GM18517 (cell line): ENCODE data around the gene SHD.
A peak's percentile ranks its signal among the peaks of the same experiment; 100 is the strongest.
"Not testable (repeated sequence)": the region's sequence is repeated elsewhere in the genome, so short reads cannot be mapped to it uniquely, and the experiment has no call there.

ENCODE experiments used
- ATAC-seq: cut with Tn5 transposase; IDR thresholded peaks from one replicate; pipeline ENCODE4 v1.9.1; 2021; ENCODE audit warnings: mild to moderate bottlenecking, moderate library complexity; ENCODE audit not compliant: unreplicated experiment

The SHD gene, protein sequence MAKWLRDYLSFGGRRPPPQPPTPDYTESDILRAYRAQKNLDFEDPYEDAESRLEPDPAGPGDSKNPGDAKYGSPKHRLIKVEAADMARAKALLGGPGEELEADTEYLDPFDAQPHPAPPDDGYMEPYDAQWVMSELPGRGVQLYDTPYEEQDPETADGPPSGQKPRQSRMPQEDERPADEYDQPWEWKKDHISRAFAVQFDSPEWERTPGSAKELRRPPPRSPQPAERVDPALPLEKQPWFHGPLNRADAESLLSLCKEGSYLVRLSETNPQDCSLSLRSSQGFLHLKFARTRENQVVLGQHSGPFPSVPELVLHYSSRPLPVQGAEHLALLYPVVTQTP

DNA sequence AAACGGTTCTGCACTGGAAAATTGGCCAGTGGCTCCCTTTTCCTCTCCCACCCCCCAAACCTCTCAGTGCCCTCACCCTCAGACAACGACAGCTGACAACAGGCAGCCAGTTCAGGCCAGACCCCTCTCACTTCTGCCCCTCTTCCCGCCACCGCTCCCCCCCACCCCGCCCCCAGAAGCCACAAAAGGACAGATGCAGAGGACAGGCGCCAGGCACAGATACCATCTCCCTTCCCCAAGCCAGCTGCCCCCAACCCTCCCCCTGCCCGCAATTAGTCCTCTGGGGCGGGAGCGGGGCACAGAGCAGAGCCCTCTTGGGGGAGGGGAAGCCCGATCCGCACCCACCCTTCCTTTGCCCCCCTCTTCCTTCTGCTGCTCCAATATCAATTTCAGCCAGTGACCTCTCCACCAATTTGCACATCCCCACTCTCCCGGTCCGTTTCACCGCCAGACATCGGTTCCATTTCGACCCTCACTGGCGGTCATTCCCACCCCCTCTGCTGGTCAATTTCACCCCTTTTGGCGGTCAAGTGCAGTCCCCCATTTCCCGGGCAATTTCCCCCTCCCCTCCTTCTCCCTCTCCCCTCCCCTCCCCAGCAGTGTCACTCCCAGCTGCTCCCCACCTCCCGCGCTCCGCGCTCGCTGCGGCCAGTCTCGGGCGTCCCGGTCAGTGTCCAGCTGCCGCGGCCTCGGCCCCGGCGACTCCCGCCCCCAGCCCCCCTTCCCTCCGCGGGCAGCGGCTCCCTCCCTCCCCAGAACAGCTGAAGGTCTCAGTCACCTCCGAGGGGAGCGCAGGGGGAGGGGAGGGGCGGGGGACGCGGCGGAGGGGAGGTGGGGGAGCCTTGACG is at the start of gene SHD:
Gene SHD, plus strand, starts transcription at position 848 of the 848 bp plus-strand sequence. CDS start 798 bp downstream, outside the sequence.
- ATAC-seq: no peak

DNA sequence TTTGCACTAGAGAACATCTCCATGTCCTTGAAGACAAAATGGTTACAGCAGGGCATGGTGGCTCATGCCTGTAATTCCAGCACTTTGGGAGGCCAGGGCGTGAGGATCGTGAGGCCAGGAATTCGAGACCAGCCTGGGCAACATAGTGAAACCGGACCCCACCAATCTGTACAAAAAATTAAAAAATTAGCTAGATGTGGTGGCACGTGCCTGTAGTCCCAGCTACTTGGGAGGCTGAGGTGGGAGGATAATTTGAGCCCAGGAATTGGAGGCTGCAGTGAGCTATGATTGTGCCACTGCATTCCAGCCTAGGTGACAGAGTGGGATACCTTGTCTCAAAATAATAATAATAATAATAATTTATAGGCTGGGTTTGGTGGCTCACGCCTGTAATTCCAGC is 48.8 kb upstream of the SHD start:
- not testable (repeated sequence) for ATAC-seq

DNA sequence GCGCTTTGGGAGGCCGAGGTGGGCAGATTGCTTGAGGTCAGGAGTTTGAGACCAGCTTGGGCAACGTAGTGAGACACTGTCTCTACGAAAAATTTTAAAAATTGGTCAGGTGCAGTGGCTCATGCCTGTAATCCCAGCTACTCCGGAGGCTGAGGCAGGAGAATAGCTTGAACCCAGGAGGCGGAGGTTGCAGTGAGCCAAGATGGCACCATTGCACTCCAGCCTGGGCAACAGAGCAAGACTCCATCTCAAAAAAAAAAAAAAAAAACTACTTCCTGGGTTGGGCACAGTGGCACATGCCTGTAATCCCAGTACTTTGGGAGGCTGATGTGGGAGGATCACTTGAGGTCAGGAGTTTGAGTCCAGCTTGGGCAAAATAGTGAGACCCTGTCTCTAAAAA is 47.5 kb upstream of the SHD start:
- ATAC-seq: not testable (repeated sequence)

DNA sequence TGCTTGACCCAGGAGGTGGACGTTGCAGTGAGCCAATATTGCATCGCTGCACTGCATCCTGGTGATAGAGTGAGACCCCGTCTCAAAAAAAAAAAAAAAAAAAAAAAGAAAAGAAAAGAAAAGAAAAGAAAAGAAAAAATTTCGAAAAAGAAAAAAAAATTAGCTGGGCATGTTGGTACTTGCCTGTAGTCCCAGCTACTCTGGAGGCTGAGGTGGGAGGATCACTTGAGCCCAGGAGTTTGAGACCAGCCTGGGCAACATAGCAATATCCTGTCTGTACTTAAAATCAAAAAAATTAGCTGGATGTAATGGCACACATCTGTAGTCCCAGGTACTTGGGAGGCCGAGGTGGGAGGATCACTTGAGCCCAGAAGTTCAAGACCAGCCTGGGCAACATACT is 46.9 kb upstream of the SHD start:
- not testable (repeated sequence) for ATAC-seq

DNA sequence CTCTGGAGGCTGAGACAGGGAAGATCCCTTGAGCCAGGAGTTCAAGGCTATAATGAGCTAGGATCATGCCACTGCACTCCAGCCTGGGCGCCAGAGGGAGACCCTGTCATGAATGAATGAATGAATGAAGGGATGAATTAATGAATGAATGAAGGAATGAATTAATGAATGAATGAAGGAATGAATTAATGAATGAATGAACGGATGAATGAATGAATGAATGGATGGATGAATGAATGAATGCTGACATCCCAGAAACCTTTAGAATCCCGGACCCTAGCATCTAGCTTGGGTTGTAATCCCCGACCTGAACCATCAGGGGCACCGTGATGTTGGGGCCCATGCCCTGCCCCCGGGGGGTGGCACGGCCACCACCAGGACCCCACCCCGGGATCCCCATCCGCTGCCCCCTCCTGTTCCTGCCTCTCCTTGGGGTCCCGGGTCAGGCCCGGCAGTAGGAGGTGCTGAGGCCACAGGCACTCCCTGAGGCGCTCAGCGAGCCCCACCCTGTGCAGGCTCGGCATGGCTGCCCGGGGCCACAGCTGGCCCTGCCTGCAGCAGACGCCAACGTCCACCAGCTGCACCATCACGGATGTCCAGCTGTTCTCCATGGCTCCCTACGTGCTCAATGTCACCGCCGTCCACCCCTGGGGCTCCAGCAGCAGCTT is 46.3 kb upstream of the SHD start:
- no peak for ATAC-seq

DNA sequence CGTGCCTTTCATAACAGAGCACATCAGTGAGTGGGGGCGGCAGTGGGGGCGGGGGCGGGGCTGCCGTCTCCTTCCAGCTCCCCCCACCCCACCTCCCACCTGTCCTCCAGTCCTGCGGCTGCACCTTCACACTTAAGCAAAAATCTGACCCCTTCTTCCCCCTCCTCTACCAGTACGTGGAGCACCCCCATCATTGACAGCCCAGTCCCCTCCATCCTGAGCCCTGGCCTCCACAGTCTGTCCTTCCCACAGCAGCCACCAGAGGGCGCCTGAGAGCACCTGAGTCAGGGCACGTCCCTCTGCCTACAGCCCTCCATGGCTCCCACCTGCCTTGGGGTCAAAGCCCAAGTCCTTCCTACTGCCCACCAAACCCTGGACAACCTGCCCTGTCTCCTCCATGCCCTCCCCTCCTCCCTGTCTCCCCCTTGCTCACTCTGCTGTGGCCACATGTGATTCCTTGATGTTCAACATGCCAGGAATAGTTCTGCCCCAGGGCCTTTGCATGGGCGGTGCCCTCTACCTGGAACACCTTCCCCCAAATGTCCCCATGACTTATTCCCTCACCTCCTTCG is 45.7 kb upstream of the SHD start:
- ATAC-seq: no peak

DNA sequence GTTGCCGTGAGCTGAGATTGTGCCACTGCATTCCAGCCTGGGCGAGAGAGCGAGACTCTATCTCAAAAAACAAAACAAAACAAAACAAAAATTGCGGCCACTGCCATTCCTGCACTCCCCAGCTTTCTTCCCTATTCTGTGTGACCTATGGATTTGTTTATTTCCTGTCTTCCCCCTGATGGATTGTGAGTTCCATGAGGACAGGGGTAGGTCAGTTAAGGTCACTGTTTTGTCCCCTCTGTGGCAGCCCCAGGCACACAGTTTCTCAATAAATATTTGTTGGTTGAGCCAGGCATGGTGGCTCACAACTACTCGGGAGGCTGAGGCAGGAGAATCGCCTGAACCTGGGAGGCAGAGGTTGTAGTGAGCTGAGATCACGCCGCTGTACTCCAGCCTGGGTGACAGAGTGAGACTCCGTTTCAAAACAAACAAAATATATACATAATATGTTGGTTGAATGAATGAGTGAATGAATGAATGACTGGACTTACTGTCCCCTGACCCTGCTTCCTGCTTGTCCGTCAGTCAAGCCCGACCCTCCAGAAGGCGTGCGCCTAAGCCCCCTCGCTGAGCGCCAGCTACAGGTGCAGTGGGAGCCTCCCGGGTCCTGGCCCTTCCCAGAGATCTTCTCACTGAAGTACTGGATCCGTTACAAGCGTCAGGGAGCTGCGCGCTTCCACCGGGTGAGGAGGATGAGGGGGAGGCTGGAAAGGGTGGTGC is 44.8 kb upstream of the SHD start:
- no peak for ATAC-seq

DNA sequence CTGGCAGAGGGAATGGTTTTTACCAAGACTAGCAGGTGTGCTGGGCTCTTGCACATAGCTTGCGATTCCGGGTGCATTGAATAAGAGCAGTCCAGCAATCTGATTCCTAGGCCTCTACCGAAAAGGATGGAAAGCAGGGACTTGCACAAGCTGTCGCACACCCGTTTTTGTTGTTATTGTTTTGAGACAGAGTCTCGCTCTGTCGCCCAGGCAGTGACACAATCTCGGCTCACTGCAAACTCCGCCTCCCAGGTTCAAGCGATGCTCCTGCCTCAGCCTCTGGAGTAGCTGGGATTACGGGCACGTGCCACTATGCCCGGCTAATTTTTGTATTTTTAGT is 44.2 kb upstream of the SHD start:
- ATAC-seq: no peak

DNA sequence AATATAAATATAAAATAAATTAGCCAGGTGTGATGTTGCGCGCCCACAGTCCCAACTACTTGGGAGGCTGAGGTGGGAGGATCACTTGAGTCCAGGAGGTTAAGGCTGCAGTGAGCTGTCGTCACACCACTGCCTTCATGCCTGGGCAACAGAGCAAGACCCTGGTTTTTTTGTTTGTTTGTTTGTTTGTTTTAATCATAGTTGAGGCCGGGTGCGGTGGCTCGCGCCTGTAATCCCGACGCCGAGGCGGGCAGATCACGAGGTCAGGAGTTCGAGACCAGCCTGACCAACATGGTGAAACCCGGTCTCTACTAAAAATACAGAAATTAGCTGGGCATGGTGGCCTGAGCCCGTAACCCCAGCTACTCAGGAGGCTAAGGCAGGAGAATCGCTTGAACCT is 41.6 kb upstream of the SHD start:
- ATAC-seq: not testable (repeated sequence)

DNA sequence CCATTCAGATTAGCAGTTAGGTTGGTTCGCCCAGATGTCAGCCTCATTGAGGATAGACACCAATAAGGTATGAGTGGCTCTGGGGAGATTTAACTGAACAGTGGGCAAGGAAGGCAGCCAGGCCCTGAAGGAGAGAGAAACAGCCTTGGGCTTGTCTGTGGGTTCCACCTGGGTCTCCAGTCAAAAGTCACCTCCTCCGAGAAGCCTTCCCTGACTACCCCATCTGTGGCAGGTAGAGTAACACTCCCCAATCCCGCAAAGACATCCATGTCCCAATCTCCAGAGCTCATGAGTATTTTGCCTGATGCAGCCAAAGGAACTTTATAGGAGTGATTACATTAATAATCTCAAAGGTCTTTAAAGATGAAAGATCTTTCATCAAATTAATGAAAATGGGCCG is 40.2 kb upstream of the SHD start:
- no peak for ATAC-seq

DNA sequence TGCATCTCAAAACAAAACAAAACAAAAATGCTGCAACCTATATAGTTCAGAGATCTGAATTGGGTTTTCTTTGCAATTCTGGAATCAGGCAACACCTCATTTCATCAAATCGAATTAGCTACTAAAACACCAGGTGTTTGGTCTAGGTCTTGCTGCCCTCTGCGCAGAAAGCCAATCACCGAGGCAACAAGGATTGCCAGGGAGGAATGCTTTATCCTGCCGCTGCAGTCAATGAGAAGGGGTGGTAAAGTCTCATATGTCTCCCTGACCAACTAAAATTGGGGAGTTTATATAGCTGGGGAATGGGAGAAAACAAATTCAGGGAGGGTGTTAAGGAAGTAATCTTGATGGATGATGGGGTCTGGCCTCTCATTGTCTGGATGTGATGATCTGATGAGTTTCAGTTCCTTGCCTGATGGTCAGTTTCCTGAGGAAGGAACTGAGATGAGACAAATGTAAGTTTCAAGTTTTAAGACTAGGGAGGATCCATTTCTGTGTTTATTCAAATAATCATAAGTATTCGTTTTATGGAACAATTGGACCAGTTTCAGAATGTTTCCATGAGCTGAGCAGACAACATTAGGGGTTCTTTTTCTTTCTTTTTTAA is 37.1 kb upstream of the SHD start:
- ATAC-seq: no peak

DNA sequence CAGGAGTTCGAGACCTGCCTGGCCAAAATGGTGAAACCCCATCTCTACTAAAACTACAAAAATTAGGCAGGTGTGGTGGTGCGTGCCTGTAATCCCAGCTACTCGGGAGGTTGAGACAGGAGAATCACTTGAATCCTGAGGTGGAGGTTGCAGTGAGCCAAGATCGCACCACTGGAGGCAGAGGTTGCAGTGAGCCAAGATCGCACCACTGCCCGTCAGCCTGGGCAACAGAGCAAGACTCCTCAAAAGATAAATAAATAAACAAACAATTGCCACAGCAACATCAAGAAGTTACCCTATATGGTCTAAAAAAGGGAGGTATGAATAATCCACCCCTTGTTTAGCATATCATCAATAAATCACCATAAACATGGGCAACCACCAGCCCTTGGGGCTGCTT is 33.1 kb upstream of the SHD start:
- not testable (repeated sequence) for ATAC-seq

DNA sequence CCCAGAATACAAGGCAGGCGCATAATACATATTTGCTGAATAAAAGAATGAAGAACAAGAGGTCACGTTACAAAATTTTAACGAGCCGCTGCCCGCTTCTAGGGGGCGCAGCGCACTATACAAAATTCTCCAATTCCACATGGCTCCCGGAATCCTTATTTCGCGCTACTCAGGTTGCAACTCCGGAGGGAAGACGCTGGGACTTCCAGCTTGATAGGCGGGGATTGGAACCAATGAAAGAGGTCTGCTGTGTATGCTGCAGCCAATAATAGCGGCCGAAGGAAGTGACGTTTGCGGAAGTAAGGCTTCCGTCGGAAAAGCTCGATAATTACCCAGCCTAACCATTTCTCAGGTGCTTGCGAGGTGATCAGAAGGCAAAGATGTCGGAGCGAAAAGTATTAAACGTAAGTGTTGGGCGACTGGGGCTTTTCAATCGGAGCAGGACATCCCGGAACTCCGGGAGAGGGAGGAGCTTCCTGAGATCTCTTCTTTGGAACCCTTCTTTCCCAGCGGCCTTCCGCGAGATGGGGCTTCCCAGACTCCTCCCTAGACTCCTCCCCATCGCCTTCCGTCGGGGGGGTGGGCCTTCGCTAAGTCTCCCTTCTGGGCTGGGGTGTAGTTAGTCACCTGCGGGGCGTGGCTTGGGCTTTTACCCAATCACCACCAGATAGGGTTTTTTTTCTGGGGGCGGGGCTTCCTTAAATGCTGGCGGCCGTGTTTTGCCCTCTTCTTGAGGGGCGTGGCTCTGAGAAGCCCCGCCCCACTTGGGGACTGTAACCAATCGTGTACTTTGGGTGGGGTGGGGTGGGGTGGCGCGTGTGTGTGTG is 32.1 kb upstream of the SHD start, which contains the start of gene YJU2:
Gene YJU2, plus strand, starts transcription at position 314 of the 827 bp plus-strand sequence. Its CDS starts 67 bp downstream, at position 381.
- ATAC-seq: peak; percentile 85

DNA sequence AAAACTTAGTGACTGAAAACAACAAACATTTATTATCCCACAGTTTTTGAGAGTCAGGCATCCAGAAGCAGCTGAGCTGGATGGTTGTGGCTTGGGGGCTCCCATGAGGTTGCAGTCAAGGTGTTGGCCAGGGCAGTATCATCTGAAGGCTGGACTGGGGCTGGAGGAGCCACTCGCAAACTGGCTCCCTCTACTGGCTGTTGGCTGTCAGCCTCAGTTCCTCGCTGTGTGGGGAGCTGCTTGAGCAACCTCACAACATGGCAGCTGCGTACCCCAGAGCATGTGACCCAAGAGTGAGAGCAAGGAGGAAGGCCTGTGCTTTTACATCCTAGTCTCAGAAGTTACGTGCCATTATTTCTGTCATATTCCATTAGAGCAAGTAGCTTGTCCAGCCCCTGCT is 22.5 kb upstream of the SHD start:
- ATAC-seq: no peak

DNA sequence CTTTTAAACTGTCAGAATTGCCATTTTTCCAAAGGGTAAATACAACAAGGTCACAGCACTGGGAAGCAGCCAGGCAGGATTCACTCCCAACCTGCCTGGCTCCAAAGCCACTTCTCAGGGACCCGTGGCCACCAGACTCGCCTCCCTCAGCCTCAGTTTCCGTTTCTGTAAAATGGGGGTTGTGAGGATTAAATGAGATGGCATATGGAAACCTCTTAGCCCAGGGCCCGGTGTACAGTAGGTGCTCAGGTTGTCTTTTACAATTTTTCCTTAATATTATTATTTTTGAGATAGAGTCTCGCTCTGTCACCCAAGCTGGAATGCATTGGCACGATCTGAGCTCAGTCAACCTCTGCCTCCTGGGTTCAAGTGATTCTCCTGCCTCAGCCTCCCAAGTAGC is 22.0 kb upstream of the SHD start:
- no peak for ATAC-seq

DNA sequence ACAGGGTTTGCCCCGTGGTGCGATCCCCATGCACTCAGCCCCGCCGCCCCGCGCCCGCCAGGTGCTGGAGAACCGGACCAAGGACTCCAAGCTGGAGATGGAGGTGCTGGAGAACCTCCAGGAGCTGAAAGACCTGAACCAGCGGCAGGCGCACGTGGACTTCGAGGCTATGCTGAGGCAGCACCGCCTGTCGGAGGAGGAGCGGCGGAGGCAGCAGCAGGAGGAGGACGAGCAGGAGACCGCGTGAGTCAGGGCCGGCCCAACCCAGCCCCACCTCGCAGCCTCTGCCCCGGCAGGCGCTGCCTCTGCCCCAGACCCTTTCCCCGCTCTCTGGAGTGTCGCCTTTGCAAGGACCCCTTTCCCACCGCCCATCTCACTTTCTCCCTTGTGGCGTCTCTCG is 20.9 kb upstream of the SHD start:
- no peak for ATAC-seq

DNA sequence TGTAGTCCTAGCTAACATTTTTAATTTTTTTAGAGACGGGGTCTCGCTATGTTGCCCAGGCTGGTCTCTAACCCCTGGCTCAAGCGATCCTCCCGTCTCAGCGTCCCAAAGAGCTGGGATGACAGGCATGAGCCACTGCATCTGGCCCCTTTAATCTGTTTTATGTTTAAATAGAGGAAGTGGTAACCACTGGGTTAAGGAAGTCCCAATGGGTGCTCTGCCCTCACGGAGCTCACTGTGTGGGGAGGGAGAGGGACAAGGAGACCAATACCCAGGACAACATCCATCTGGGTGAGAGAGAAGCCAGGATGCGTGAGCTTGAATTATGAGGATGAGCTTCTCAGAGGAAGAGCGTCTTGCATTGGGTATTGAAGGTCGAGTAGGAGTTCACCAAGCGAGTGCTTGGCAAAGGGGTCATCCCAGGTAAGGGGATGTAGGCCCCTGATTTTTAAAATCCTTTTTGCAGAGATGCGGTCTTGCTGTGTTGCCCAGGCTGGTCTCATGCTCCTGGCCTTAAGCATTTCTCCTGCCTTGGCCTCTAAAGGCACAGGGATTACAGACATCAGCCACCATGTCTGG is 18.4 kb upstream of the SHD start:
- no peak for ATAC-seq

DNA sequence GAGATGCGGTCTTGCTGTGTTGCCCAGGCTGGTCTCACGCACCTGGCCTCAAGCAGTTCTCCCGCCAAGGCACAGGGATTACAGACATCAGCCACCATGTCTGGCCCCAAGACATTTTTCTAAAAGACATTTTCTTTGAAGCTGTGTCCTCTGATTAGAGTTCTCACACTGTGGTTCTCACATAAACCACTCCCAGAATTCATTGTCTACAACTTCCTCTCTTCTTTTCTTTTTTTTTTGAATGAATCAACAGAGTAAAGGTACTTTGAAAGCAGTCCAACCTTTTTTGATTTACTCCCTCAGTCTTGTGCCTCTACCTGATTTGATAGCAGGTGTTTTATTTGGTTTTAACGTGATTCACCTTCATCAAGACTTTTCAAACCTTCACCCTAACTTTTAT is 14.3 kb upstream of the SHD start:
- ATAC-seq: no peak
